OCI-LY3 (cell line): ENCODE data around the gene ESR1.

Experiments used
- H2AFZ ChIP-seq: fragments of 200-600, 300-600 bp; shearing (Covaris generic); 2 replicates; pipeline ENCODE4 v1.6.0; 2014; ENCODE audit warnings: antibody characterized with exemption, low read depth, low read length
- H3K27ac ChIP-seq: fragments of 200-600, 300-600 bp; sonication (generic); 2 replicates; pipeline ENCODE4 v1.5.1; 2014; ENCODE audit warnings: mild to moderate bottlenecking, low read length, moderate library complexity, mixed read lengths
- H3K27me3 ChIP-seq: fragments of 200-600, 300-600 bp; sonication (generic); 2 replicates; pipeline ENCODE4 v1.6.1; 2014; ENCODE audit warnings: low read depth, low read length, mixed read lengths
- H3K36me3 ChIP-seq: fragments of 200-600, 300-600 bp; sonication (generic); replicated peaks from 2 replicates; pipeline ENCODE3; 2014; ENCODE audit warnings: low read depth, low read length, mixed read lengths
- H3K4me1 ChIP-seq: fragments of 300-600, 200-600 bp; sonication (generic); 2 replicates; pipeline ENCODE4 v1.6.1; 2014; ENCODE audit warnings: low read length, mixed read lengths
- H3K4me2 ChIP-seq: fragments of 200-600, 300-600 bp; sonication (generic); 2 replicates; pipeline ENCODE4 v1.6.1; 2014; ENCODE audit warnings: low read length, mixed read lengths
- H3K4me3 ChIP-seq: fragments of 300-600, 200-600 bp; sonication (generic); 2 replicates; pipeline ENCODE4 v1.5.1; 2014; ENCODE audit warnings: antibody characterized with exemption, mild to moderate bottlenecking, low read length, moderate library complexity
- H3K79me2 ChIP-seq: fragments of 300-600, 200-600 bp; shearing (Covaris generic); 2 replicates; pipeline ENCODE4 v1.6.1; 2014; ENCODE audit warnings: mild to moderate bottlenecking, low read length, mixed read lengths
- H3K9ac ChIP-seq: fragments of 300-600, 200-600 bp; shearing (Covaris generic); 2 replicates; pipeline ENCODE4 v1.6.0; 2014; ENCODE audit warnings: mild to moderate bottlenecking, low read length, moderate library complexity
- H3K9me3 ChIP-seq: fragments of 200-600, 300-600 bp; shearing (Covaris generic); 2 replicates; pipeline ENCODE4 v1.6.1; 2014; ENCODE audit warnings: low read length, mixed read lengths; ENCODE audit not compliant: insufficient read depth
- H4K20me1 ChIP-seq: fragments of 200-600, 300-600 bp; sonication (generic); 2 replicates; pipeline ENCODE4 v1.6.1; 2016; ENCODE audit warnings: low read length, mixed read lengths; ENCODE audit not compliant: insufficient read depth
- EZH2phosphoT487 ChIP-seq: fragments of 200-600 bp; shearing (Covaris generic); IDR thresholded peaks from 2 replicates; pipeline ENCODE4 v1.6.1; 2018; ENCODE audit warnings: antibody characterized with exemption, mixed run types, low read depth
- TF ChIP-seq, protein P1 (sequence below): fragments of 200-600, 300-600 bp; sonication (generic); IDR thresholded peaks from 2 replicates; pipeline ENCODE4 v1.5.1; 2014; ENCODE audit warnings: antibody characterized with exemption, low read length, low read depth

The ESR1 gene

GRCh38 chr6:152154559-152155356 is 347.3 kb downstream of the ESR1 start:
- H3K36me3 ChIP-seq: no peaks in the 10 kb centered on the region

GRCh38 chr6:152155792-152156191 is 348.3 kb downstream of the ESR1 start:
- Histone ChIP-seq H4K20me1 (no peaks in the 10 kb centered on the region), H3K27me3 (no peaks in the 10 kb centered on the region), H3K36me3 (no peaks in the 10 kb centered on the region), H3K27ac (no peak overlapping the region), H3K4me2 (no peak overlapping the region), H3K79me2 (no peaks in the 10 kb centered on the region), H3K9me3 (no peaks in the 10 kb centered on the region), H3K9ac (no peak overlapping the region), H3K4me1 (peaks cover 14% of the 10 kb centered on the region), H3K4me3 (no peak overlapping the region), H2AFZ (no peak overlapping the region)
- no peak for TF ChIP-seq EZH2phosphoT487
- TF ChIP-seq, protein P1, sequence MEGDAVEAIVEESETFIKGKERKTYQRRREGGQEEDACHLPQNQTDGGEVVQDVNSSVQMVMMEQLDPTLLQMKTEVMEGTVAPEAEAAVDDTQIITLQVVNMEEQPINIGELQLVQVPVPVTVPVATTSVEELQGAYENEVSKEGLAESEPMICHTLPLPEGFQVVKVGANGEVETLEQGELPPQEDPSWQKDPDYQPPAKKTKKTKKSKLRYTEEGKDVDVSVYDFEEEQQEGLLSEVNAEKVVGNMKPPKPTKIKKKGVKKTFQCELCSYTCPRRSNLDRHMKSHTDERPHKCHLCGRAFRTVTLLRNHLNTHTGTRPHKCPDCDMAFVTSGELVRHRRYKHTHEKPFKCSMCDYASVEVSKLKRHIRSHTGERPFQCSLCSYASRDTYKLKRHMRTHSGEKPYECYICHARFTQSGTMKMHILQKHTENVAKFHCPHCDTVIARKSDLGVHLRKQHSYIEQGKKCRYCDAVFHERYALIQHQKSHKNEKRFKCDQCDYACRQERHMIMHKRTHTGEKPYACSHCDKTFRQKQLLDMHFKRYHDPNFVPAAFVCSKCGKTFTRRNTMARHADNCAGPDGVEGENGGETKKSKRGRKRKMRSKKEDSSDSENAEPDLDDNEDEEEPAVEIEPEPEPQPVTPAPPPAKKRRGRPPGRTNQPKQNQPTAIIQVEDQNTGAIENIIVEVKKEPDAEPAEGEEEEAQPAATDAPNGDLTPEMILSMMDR: no peak

More at GRCh38 chr6:152154559-152155356, 347.3 kb downstream of the ESR1 start:
- Histone ChIP-seq H2AFZ (no peak overlapping the region), H3K9me3 (no peaks in the 10 kb centered on the region), H3K4me3 (no peak overlapping the region), H3K79me2 (no peaks in the 10 kb centered on the region), H3K4me1 (peaks cover 4% of the 10 kb centered on the region), H3K27ac (no peak overlapping the region), H3K9ac (no peak overlapping the region), H3K4me2 (no peak overlapping the region), H4K20me1 (no peaks in the 10 kb centered on the region), H3K27me3 (no peaks in the 10 kb centered on the region)
- TF ChIP-seq EZH2phosphoT487: no peak
- TF ChIP-seq, protein P1: no peak

DNA sequence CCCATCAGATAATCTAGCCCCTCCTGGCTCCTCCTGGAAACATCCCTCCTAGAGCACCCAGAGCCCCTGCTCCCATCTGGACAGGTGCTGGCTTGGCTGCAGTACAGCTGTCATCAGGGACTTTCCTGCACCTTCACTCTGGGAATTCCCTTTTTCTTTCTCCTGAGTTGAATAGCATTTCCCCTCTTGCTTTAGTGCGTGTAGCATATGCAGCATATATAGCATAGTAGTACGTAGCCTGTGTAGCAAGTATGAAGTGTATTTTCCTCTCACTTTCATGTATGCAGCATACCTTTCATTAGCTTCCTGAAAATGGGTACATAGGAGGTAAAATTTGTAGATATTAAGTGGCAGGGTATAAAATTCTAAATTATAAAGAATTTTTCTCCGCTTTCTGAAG is 352.9 kb downstream of the ESR1 start:
- Histone ChIP-seq H4K20me1 (no peaks in the 10 kb centered on the region), H3K27me3 (no peaks in the 10 kb centered on the region), H3K36me3 (no peaks in the 10 kb centered on the region), H3K4me3 (no peak overlapping the region), H3K4me1 (peaks cover 30% of the 10 kb centered on the region), H2AFZ (no peak overlapping the region), H3K9me3 (no peaks in the 10 kb centered on the region), H3K27ac (peak overlapping the region; percentile 26; the same call in 1 of the 2 replicates), H3K79me2 (no peaks in the 10 kb centered on the region), H3K4me2 (peak overlapping the region; percentile 54), H3K9ac (no peak overlapping the region)
- TF ChIP-seq EZH2phosphoT487: no peak

- no peak overlapping the region for H2AFZ ChIP-seq
- H3K4me2 ChIP-seq: peak overlapping the region; percentile 37
- H3K36me3 ChIP-seq: no peaks in the 10 kb centered on the region
- H3K27me3 ChIP-seq: no peaks in the 10 kb centered on the region
- no peak overlapping the region for H3K4me3 ChIP-seq
- no peaks in the 10 kb centered on the region for H3K9me3 ChIP-seq
- H3K4me1 ChIP-seq: peaks cover 32% of the 10 kb centered on the region
- H4K20me1 ChIP-seq: no peaks in the 10 kb centered on the region
- TF ChIP-seq, protein P1: no peak
- no peak for TF ChIP-seq EZH2phosphoT487
- no peaks in the 10 kb centered on the region for H3K79me2 ChIP-seq
- H3K27ac ChIP-seq: no peak overlapping the region
- no peak overlapping the region for H3K9ac ChIP-seq
These were observed 354.0 kb downstream of the ESR1 start for GRCh38 chr6:152161501-152161900.
